Measurements from ENCODE around the gene CBARP.

The CBARP gene

GRCh38 chr19:1279782-1280341 lies 42.1 kb upstream of the CBARP start (continued):
- TF ChIP-seq RBAK (tag by site-specific recombination; IDR thresholded peaks at IDR 0.05) = no peak
- 0 out of 2 replicates have a peak, but pooled peaks have one; percentile 32 for TF ChIP-seq ZNF660 (tag by site-specific recombination; IDR thresholded peaks at IDR 0.05)
- no peak for TF ChIP-seq ZNF677 (tag by site-specific recombination; IDR thresholded peaks at IDR 0.05)
- TF ChIP-seq, protein P1, sequence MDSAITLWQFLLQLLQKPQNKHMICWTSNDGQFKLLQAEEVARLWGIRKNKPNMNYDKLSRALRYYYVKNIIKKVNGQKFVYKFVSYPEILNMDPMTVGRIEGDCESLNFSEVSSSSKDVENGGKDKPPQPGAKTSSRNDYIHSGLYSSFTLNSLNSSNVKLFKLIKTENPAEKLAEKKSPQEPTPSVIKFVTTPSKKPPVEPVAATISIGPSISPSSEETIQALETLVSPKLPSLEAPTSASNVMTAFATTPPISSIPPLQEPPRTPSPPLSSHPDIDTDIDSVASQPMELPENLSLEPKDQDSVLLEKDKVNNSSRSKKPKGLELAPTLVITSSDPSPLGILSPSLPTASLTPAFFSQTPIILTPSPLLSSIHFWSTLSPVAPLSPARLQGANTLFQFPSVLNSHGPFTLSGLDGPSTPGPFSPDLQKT (IDR thresholded peaks at IDR 0.05; ENCODE audit: borderline replicate concordance, low read depth, low read length) = no peak
- TF ChIP-seq ZNF354C (tag by site-specific recombination; IDR thresholded peaks at IDR 0.05; ENCODE audit: borderline replicate concordance, low read depth) = no peak
- no peak for TF ChIP-seq ZNF768 (tag by site-specific recombination; IDR thresholded peaks at IDR 0.05)
- no peak for TF ChIP-seq GLI4 (tag by site-specific recombination; IDR thresholded peaks at IDR 0.05)
- 0 out of 2 replicates have a peak, but pooled peaks have one; percentile 39 for TF ChIP-seq ZXDB (tag by site-specific recombination; IDR thresholded peaks at IDR 0.05)
- TF ChIP-seq ZNF664 (tag by site-specific recombination; IDR thresholded peaks at IDR 0.05) = no peak
- no peak for TF ChIP-seq REPIN1 (tag by site-specific recombination; IDR thresholded peaks at IDR 0.05; ENCODE audit: low read depth)
- TF ChIP-seq ZNF561 (tag by site-specific recombination; IDR thresholded peaks at IDR 0.05; ENCODE audit: borderline replicate concordance) = no peak
- no peak for TF ChIP-seq ZNF473 (tag by site-specific recombination; IDR thresholded peaks at IDR 0.05)
- TF ChIP-seq ZNF530 (tag by site-specific recombination; IDR thresholded peaks at IDR 0.05; ENCODE audit: low read depth) = no peak
- TF ChIP-seq REST (tag by site-specific recombination; IDR thresholded peaks at IDR 0.05) = peak; percentile 42; the same call in 1 of the 2 replicates
- no peak for TF ChIP-seq TRIM28 (IDR thresholded peaks at IDR 0.05; ENCODE audit: borderline replicate concordance, low read length)
- TF ChIP-seq ZNF830 (tag by site-specific recombination; IDR thresholded peaks at IDR 0.05; ENCODE audit: low read depth) = no peak
- TF ChIP-seq ZBTB11 (tag by site-specific recombination; conservative IDR thresholded peaks at IDR 0.05; ENCODE audit: low read depth) = no peak
- no peak for TF ChIP-seq ZNF433 (tag by site-specific recombination; IDR thresholded peaks at IDR 0.05; ENCODE audit: low read depth)
- TF ChIP-seq ZBTB48 (tag by site-specific recombination; IDR thresholded peaks at IDR 0.05) = no peak
- peak; percentile 56; the same call in 1 of the 2 replicates for TF ChIP-seq ZEB2 (tag by site-specific recombination; IDR thresholded peaks at IDR 0.05)
- no peak for TF ChIP-seq ZNF112 (tag by site-specific recombination; IDR thresholded peaks at IDR 0.05)
- no peak for TF ChIP-seq ZNF169 (tag by site-specific recombination; IDR thresholded peaks at IDR 0.05)
- TF ChIP-seq YY2 (tag by site-specific recombination; IDR thresholded peaks at IDR 0.05) = no peak
- TF ChIP-seq ZIC2 (tag by site-specific recombination; IDR thresholded peaks at IDR 0.05) = no peak
- no peak for TF ChIP-seq ZNF423 (tag by site-specific recombination; IDR thresholded peaks at IDR 0.05)
- no peak for TF ChIP-seq ZNF391 (tag by site-specific recombination; IDR thresholded peaks at IDR 0.05; ENCODE audit: borderline replicate concordance, low read depth)
- TF ChIP-seq ZNF341 (tag by site-specific recombination; IDR thresholded peaks at IDR 0.05; ENCODE audit: low read depth) = peak; percentile 36; the same call in 1 of the 2 replicates
- TF ChIP-seq HOXC10 (CRISPR knock-in tag; IDR thresholded peaks at IDR 0.05) = no peak
- TF ChIP-seq ZNF16 (tag by site-specific recombination; IDR thresholded peaks at IDR 0.05; ENCODE audit: low read depth) = no peak
- TF ChIP-seq ZNF513 (tag by site-specific recombination; IDR thresholded peaks at IDR 0.05) = no peak
- TF ChIP-seq, protein P2, sequence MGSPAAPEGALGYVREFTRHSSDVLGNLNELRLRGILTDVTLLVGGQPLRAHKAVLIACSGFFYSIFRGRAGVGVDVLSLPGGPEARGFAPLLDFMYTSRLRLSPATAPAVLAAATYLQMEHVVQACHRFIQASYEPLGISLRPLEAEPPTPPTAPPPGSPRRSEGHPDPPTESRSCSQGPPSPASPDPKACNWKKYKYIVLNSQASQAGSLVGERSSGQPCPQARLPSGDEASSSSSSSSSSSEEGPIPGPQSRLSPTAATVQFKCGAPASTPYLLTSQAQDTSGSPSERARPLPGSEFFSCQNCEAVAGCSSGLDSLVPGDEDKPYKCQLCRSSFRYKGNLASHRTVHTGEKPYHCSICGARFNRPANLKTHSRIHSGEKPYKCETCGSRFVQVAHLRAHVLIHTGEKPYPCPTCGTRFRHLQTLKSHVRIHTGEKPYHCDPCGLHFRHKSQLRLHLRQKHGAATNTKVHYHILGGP (tag by site-specific recombination; IDR thresholded peaks at IDR 0.05) = no peak

Data from HEK293 (cell line).